SK-N-SH (cell line): Measurements from ENCODE around the gene GGA3. TPM values are rescaled to one million over a fixed set of nuclear protein-coding genes. Genes with fewer than 3 reads are reported as not detected.

Experiments
- CTCF ChIA-PET: fragments of 300-600, 350-600 bp; formaldehyde crosslinking; extraction: SDS; loops from one replicate; lab custom pipeline; 2021; lab: Yijun Ruan, JAX
- POLR2A ChIA-PET: fragments of 350-600 bp; sonication (Branson Sonifier 250); formaldehyde crosslinking; extraction: SDS; loops from one replicate; lab custom pipeline; 2020; ENCODE audit warnings: antibody characterized with exemption, inconsistent platforms; lab: Yijun Ruan, JAX
- DNase-seq: peaks from one replicate; pipeline ENCODE4 v3.0.0; 2012
- H2AFZ ChIP-seq: fragments of 200-600 bp; sonication (generic); 2 replicates; pipeline ENCODE4 v1.8.1; 2016; ENCODE audit warnings: antibody characterized with exemption, mild to moderate bottlenecking, low read depth
- H3F3A ChIP-seq: fragments of 200-600 bp; sonication (generic); replicated peaks from 2 replicates; pipeline ENCODE3; 2016; ENCODE audit warnings: antibody characterized with exemption, mild to moderate bottlenecking; ENCODE audit not compliant: insufficient read depth
- H3K27ac ChIP-seq, 2 experiments: fragments of 200-500 bp in 1 of 2; fragments of 200-600 bp in 1 of 2; sonication (Bioruptor generic) in 1 of 2; sonication (generic), shearing (Covaris generic) in 1 of 2; 2 replicates each; pipeline versions ENCODE4 v1.5.1 to v1.6.1; 2014 to 2016; ENCODE audit warnings: low read depth in 2 of 2, inconsistent platforms in 1 of 2, low read length in 1 of 2, mild to moderate bottlenecking in 1 of 2, mixed read lengths in 1 of 2
- H3K27me3 ChIP-seq: fragments of 200-600 bp; sonication (generic), shearing (Covaris generic); 2 replicates; pipeline ENCODE4 v1.6.1; 2016; ENCODE audit warnings: mixed run types; ENCODE audit not compliant: insufficient read depth
- H3K36me3 ChIP-seq, 2 experiments: fragments of 200-500 bp in 1 of 2; fragments of 200-600 bp in 1 of 2; sonication (Bioruptor generic) in 1 of 2; sonication (generic) in 1 of 2; replicated peaks in 1 of 2; 2 replicates each; pipeline versions ENCODE3 to v1.5.1; 2014 to 2016; ENCODE audit warnings: low read length in 1 of 2, mild to moderate bottlenecking in 1 of 2; ENCODE audit not compliant: insufficient read depth in 2 of 2, control insufficient read depth in 1 of 2
- H3K4me1 ChIP-seq, 2 experiments: fragments of 200-500 bp in 1 of 2; fragments of 200-600 bp in 1 of 2; sonication (Bioruptor generic) in 1 of 2; sonication (generic), shearing (Covaris generic) in 1 of 2; 2 replicates each; pipeline versions ENCODE4 v1.5.1 to v1.6.1; 2014 to 2016; ENCODE audit warnings: low read depth in 1 of 2, low read length in 1 of 2, mixed run types in 1 of 2; ENCODE audit not compliant: insufficient read depth in 2 of 2, control insufficient read depth in 1 of 2
- H3K4me2 ChIP-seq: fragments of 200-600 bp; sonication (generic), shearing (Covaris generic); 2 replicates; pipeline ENCODE4 v1.6.1; 2017; ENCODE audit warnings: mixed run types
- H3K4me3 ChIP-seq, 2 experiments: fragments of 200-500 bp in 1 of 2; fragments of 200-600 bp in 1 of 2; sonication (Bioruptor generic) in 1 of 2; sonication (generic), shearing (Covaris generic) in 1 of 2; 2 replicates each; pipeline versions ENCODE4 v1.5.1 to v1.8.1; 2014 to 2016; ENCODE audit warnings: low read depth in 2 of 2, inconsistent platforms in 1 of 2, low read length in 1 of 2, mild to moderate bottlenecking in 1 of 2, mixed read lengths in 1 of 2, moderate library complexity in 1 of 2
- H3K79me2 ChIP-seq: fragments of 200-600 bp; sonication (generic); 2 replicates; pipeline ENCODE4 v1.8.1; 2017; ENCODE audit warnings: mild to moderate bottlenecking; ENCODE audit not compliant: insufficient read depth
- H3K9ac ChIP-seq: fragments of 200-600 bp; sonication (generic); 2 replicates; pipeline ENCODE4 v1.6.1; 2017; ENCODE audit warnings: mixed run types
- H3K9me2 ChIP-seq: fragments of 200-600 bp; sonication (generic); 2 replicates; pipeline ENCODE4 v1.6.1; 2017; ENCODE audit warnings: mixed run types
- H3K9me3 ChIP-seq: fragments of 200-600 bp; sonication (generic); 2 replicates; pipeline ENCODE4 v1.6.1; 2017; ENCODE audit warnings: mixed run types, mild to moderate bottlenecking, moderate library complexity
- H4K20me1 ChIP-seq: fragments of 200-600 bp; sonication (generic); 2 replicates; pipeline ENCODE4 v1.6.1; 2017; ENCODE audit warnings: mild to moderate bottlenecking, mixed run types; ENCODE audit not compliant: insufficient read depth
- EP300 ChIP-seq, 2 experiments: IDR thresholded peaks; 2 replicates each; pipeline versions ENCODE4 v1.4.0 to v1.6.1; 2012; ENCODE audit warnings: borderline replicate concordance in 1 of 2, low read depth in 1 of 2, low read length in 1 of 2
- EZH2phosphoT487 ChIP-seq: fragments of 200-600 bp; sonication (generic); IDR thresholded peaks from 2 replicates; pipeline ENCODE4 v1.6.1; 2017; ENCODE audit warnings: low read depth, mixed run types, mild to moderate bottlenecking, antibody characterized with exemption, moderate library complexity, borderline replicate concordance
- IRF3 ChIP-seq: fragments of 150-350 bp; IDR thresholded peaks from 2 replicates; pipeline ENCODE4 v1.6.1; 2016; ENCODE audit warnings: mild to moderate bottlenecking, low read depth, low read length
- NFIC ChIP-seq: IDR thresholded peaks from 2 replicates; pipeline ENCODE4 v1.4.0; 2012; ENCODE audit warnings: borderline replicate concordance
- PBX3 ChIP-seq: IDR thresholded peaks from 2 replicates; pipeline ENCODE4; 2012
- RCOR1 ChIP-seq: fragments of 150-350 bp; IDR thresholded peaks from 2 replicates; pipeline ENCODE4 v1.6.1; 2017; ENCODE audit warnings: antibody characterized with exemption, low read length
- REST ChIP-seq: IDR thresholded peaks from 2 replicates; pipeline ENCODE4 v1.6.1; 2012; ENCODE audit warnings: mild to moderate bottlenecking, low read depth, low read length, moderate library complexity
- TCF12 ChIP-seq: IDR thresholded peaks from 2 replicates; pipeline ENCODE4 v1.4.0; 2012
- TEAD4 ChIP-seq: IDR thresholded peaks from 2 replicates; pipeline ENCODE4 v1.4.0; 2012; ENCODE audit warnings: mild to moderate bottlenecking, borderline replicate concordance; ENCODE audit not compliant: insufficient read depth
- USF2 ChIP-seq: fragments of 150-350 bp; IDR thresholded peaks from 2 replicates; pipeline ENCODE4 v1.6.1; 2017; ENCODE audit warnings: antibody characterized with exemption, low read length, low read depth, borderline replicate concordance
- WGBS: methylation state at CpG from one replicate; pipeline ENCODE4 v1.1.6; 2017; ENCODE audit warnings: low lambda C conversion rate; 5-methylcytosine and 5-hydroxymethylcytosine counted together
- polyA plus RNA-seq, 3 experiments: library from polyadenylated mRNA; depleted of rRNA; stranded (reverse); fragments of >200 nt; gene quantifications; 2 replicates each; pipeline ENCODE4 v1.2.3, GENCODE V29; 2012

The GGA3 gene
- polyA plus RNA-seq, 1 of the 3 experiments (the other 2 are of a cell fraction): 42.5 TPM

- peak; percentile 50 for DNase-seq
- POLR2A ChIA-PET: interaction anchor here (0.5 to 5.3 kb wide), 3 partner anchors 13 to 120 kb away, joined by 3 to 67 read pairs (median 29); partner anchors contain the start of genes GGA3, MRPS7 and SLC25A19
- Histone ChIP-seq H3K4me3 (no peak overlapping the region), H4K20me1 (no peaks in the 10 kb centered on the region), H3K9ac (no peak overlapping the region), H3K9me3 (no peaks in the 10 kb centered on the region), H3K36me3 (no peaks in the 10 kb centered on the region), H3K79me2 (peaks cover 9% of the 10 kb centered on the region), H3K4me2 (0 out of 2 replicates have a peak overlapping the region, but pooled peaks have one; percentile 2), H3K27ac (peak overlapping the region in 1 of 2 experiments; percentile 97; a peak in 2 of 4 replicates), H2AFZ (no peak overlapping the region), H3K9me2 (no peaks in the 10 kb centered on the region), H3K27me3 (no peaks in the 10 kb centered on the region), H3K4me1 (peaks cover 23 to 43% of the 10 kb centered on the region in 2 experiments; a peak in 3 of 4 replicates), H3F3A (peaks cover 6% of the 10 kb centered on the region)
- CTCF ChIA-PET: interaction anchor here (0.6 to 6.8 kb wide), 8 partner anchors 9 to 139 kb away, joined by 3 to 102 read pairs (median 38); partner anchors contain the start of genes GGA3, MRPS7 and SLC25A19
- TF ChIP-seq REST: peak; percentile 89
- TF ChIP-seq TEAD4: no peak
- no peak for TF ChIP-seq RCOR1
- TF ChIP-seq EP300 (IDR thresholded peaks at IDR 0.05; ENCODE audit: borderline replicate concordance in 1 of 2, low read depth in 1 of 2, low read length in 1 of 2): no peak
- TF ChIP-seq PBX3: no peak
- no peak for TF ChIP-seq IRF3
- TF ChIP-seq NFIC: peak; percentile 71
- TF ChIP-seq, all 33 proteins: peak for 2
- WGBS: 65% methylated on average over 7 of the region's 7 CpGs
These were observed 12.7 kb upstream of the GGA3 start for GRCh38 chr17:75273977-75274708.

- POLR2A ChIA-PET: interaction anchor here (0.7 to 5.3 kb wide), 8 partner anchors 9 to 133 kb away, joined by 3 to 67 read pairs (median 6); partner anchors contain the start of genes GGA3, GRB2, MRPS7 and SLC25A19
- H4K20me1 ChIP-seq: no peaks in the 10 kb centered on the region
- no peak overlapping the region; a peak in 1 of 4 replicates for H3K4me3 ChIP-seq
- H3F3A ChIP-seq: peaks cover 6% of the 10 kb centered on the region
- peaks cover 24 to 44% of the 10 kb centered on the region in 2 experiments; a peak in 3 of 4 replicates for H3K4me1 ChIP-seq
- WGBS: 63% methylated on average over 3 of the region's 3 CpGs
- H3K4me2 ChIP-seq: peak overlapping the region; percentile 100
- DNase-seq: no peak
- H3K27ac ChIP-seq: peak overlapping the region; percentile 5 to 97; a peak in 3 of 4 replicates
- no peaks in the 10 kb centered on the region for H3K36me3 ChIP-seq
- peaks cover 9% of the 10 kb centered on the region for H3K79me2 ChIP-seq
- no peak overlapping the region for H2AFZ ChIP-seq
- no peaks in the 10 kb centered on the region for H3K9me2 ChIP-seq
- H3K9ac ChIP-seq: no peak overlapping the region
- no peaks in the 10 kb centered on the region for H3K9me3 ChIP-seq
- no peaks in the 10 kb centered on the region for H3K27me3 ChIP-seq
- CTCF ChIA-PET: interaction anchor here (1.0 to 6.8 kb wide), 19 partner anchors 11 to 366 kb away, joined by 3 to 102 read pairs (median 4); partner anchors contain the start of genes GGA3, MRPS7 and SLC25A19
- TF ChIP-seq EZH2phosphoT487 (no peak), REST (no peak), RCOR1 (no peak; the same call in 1 of the 2 replicates), IRF3 (no peak), USF2 (no peak), TCF12 (no peak)
These were observed 11.4 kb upstream of the GGA3 start for GRCh38 chr17:75272848-75273184.
